ENCODE results near the gene SLC22A12. TPM values are rescaled to one million over a fixed set of nuclear protein-coding genes. Genes with fewer than 3 reads are reported as not detected.

The SLC22A12 gene
- total and polyA plus RNA-seq, 2 donors (not counting 3 experiments of a cell fraction or from before 2014, with no cell fraction given) = not detected

DNA sequence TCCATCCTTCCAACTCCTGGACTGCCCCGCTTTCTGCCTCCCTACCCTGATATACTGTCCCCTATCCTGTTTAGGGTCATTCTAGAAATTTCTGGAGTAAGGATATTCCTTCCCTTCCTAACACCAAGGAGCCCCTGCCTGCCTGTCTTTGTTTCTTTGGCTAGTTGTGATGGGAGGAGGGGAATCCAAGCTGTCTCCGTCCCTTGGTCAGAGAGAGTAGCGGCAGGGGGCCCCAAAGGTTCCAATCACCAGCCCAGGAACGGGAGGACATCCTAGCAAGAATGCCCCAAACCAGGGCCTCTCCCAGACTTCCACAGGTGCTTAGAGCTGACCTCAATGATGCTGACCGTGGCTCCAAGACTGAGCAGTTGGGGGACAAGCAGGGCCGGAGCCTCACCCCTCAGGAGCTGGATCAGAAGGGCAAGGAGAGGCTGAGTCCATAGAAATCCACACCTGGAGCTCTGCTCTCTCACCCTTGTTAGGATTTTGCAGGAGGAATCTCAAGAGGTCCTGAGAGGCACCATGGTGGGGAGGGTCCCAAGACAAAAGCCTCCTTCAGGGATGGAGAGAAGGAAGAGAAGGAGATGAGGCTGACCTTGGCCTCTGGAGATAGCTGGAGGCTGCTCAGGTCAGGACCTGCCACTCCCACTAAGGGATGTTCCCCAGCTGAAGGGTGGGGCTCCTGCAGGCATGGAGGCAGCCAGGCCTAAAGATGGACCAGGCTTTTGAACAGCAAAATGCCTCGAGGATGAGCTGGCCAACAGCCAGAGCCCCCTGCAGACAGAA, 13.6 kb downstream of the SLC22A12 start:
- Histone ChIP-seq H3K4me1 (ENCODE audit: control insufficient read depth, extremely low read depth, insufficient read depth, low read length) (no peaks in the 10 kb centered on the region), H3K9me3 (replicated peaks; ENCODE audit: control insufficient read depth, insufficient read depth, low read length) (no peaks in the 10 kb centered on the region), H2AFZ (ENCODE audit: low read depth, low read length) (no peak overlapping the region), H4K20me1 (replicated peaks; ENCODE audit: control insufficient read depth, extremely low read depth, insufficient read depth, low read length) (no peaks in the 10 kb centered on the region), H3K4me2 (ENCODE audit: insufficient read depth, low read length) (no peak overlapping the region), H3K9ac (replicated peaks; ENCODE audit: extremely low read depth, insufficient read depth, low read length) (no peak overlapping the region), H3K36me3 (ENCODE audit: control insufficient read depth in 2 of 2, extremely low read depth in 1 of 2, insufficient read depth in 2 of 2, low read length in 2 of 2) (no peaks in the 10 kb centered on the region), H3K27me3 (ENCODE audit: control insufficient read depth in 2 of 2, insufficient read depth in 2 of 2, low read length in 2 of 2) (peaks cover 8 to 13% of the 10 kb centered on the region in 2 experiments), H3K79me2 (ENCODE audit: control insufficient read depth, insufficient read depth, low read length) (no peaks in the 10 kb centered on the region), H3K27ac (ENCODE audit: insufficient read depth, low read depth, low read length) (no peak overlapping the region), H3K4me3 (replicated peaks in 1 of 3; ENCODE audit: insufficient read depth in 1 of 3, low read depth in 1 of 3, low read length in 3 of 3) (no peak overlapping the region), H3K9me1 (replicated peaks; ENCODE audit: control insufficient read depth, extremely low read depth, insufficient read depth, low read length) (no peaks in the 10 kb centered on the region)
- dilution Hi-C loops (cut with MboI; ENCODE audit: extremely low pct_ligation_motif_present, low sequenced_read_pairs) = no loop called here
- FAIRE-seq (no peak), DNase-seq (ENCODE audit: low read depth, low spot score) (no peak)
- ChIA-PET CTCF (no interaction called here), POLR2A (no interaction called here)
- BruUV-seq (replicated peaks) = no TSS peak
- no peak for TF ChIP-seq POLR2AphosphoS5 (IDR thresholded peaks at IDR 0.05; ENCODE audit: insufficient read depth, low read depth, low read length)
- TF ChIP-seq, protein P1, sequence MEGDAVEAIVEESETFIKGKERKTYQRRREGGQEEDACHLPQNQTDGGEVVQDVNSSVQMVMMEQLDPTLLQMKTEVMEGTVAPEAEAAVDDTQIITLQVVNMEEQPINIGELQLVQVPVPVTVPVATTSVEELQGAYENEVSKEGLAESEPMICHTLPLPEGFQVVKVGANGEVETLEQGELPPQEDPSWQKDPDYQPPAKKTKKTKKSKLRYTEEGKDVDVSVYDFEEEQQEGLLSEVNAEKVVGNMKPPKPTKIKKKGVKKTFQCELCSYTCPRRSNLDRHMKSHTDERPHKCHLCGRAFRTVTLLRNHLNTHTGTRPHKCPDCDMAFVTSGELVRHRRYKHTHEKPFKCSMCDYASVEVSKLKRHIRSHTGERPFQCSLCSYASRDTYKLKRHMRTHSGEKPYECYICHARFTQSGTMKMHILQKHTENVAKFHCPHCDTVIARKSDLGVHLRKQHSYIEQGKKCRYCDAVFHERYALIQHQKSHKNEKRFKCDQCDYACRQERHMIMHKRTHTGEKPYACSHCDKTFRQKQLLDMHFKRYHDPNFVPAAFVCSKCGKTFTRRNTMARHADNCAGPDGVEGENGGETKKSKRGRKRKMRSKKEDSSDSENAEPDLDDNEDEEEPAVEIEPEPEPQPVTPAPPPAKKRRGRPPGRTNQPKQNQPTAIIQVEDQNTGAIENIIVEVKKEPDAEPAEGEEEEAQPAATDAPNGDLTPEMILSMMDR (IDR thresholded peaks at IDR 0.05; ENCODE audit: extremely low read depth in 1 of 2, insufficient read depth in 1 of 2, low read depth in 1 of 2, low read length in 2 of 2) = no peak
- no peak for TF ChIP-seq MYC (IDR thresholded peaks at IDR 0.05; ENCODE audit: low read depth, low read length)
- no peak for TF ChIP-seq JUN (IDR thresholded peaks at IDR 0.05; ENCODE audit: borderline replicate concordance, insufficient read depth, insufficient read length, low read depth)
- no peak for TF ChIP-seq GATA2 (IDR thresholded peaks at IDR 0.05; ENCODE audit: insufficient read depth, insufficient read length, low read depth, low read length)
- TF ChIP-seq, protein P2, sequence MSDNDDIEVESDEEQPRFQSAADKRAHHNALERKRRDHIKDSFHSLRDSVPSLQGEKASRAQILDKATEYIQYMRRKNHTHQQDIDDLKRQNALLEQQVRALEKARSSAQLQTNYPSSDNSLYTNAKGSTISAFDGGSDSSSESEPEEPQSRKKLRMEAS (IDR thresholded peaks at IDR 0.05; ENCODE audit: insufficient read depth, insufficient read length) = no peak
- TF ChIP-seq EZH2 (IDR thresholded peaks at IDR 0.05; ENCODE audit: borderline replicate concordance, low read depth, low read length, severe bottlenecking) = no peak
- TF ChIP-seq POLR2A (IDR thresholded peaks at IDR 0.05; ENCODE audit: low read depth, low read length) = no peak
- no peak for TF ChIP-seq FOS (IDR thresholded peaks at IDR 0.05; ENCODE audit: borderline replicate concordance, insufficient read depth, low read length)
- intact Hi-C loops (cut with micrococcal nuclease) = no loop called here
